Gastrocnemius medialis (tissue), 4 donors: Measurements from ENCODE around the gene DEPP1. TPM values are rescaled to one million over a fixed set of nuclear protein-coding genes. Genes with fewer than 3 reads are reported as not detected.
A peak's percentile ranks its signal among the peaks of the same experiment; 100 is the strongest.

Experiments
- ATAC-seq, 2 donors: fragments of 150-250 bp; one replicate each; pipeline ENCODE4 v1.9.1; 2016
- DNase-seq, 2 donors: peaks; one replicate each; pipeline ENCODE4 v3.0.0-alpha.2; 2019
- H3K27ac ChIP-seq, 4 donors: fragments of 200-600 bp; sonication (generic); 1 replicate in 1 of 4; 2 replicates in 3 of 4; pipeline ENCODE4 v1.5.1; 2016 to 2018; ENCODE audit warnings: mild to moderate bottlenecking in 2 of 4, moderate library complexity in 1 of 4
- H3K27me3 ChIP-seq, 3 donors: fragments of 200-600 bp; sonication (generic) in 2 of 3; 1 replicate in 1 of 3; 2 replicates in 2 of 3; pipeline versions ENCODE4 v1.5.1 to v1.6.0; 2016 to 2019; ENCODE audit warnings: mild to moderate bottlenecking in 1 of 3, moderate library complexity in 1 of 3
- H3K36me3 ChIP-seq, 2 donors: fragments of 200-600 bp; sonication (generic) in 1 of 2; one replicate each; pipeline ENCODE4 v1.5.1; 2017 to 2018
- H3K4me1 ChIP-seq, 2 donors: fragments of 200-600 bp; sonication (generic) in 1 of 2; one replicate each; pipeline ENCODE4 v1.5.1; 2016 to 2017; ENCODE audit warnings: mild to moderate bottlenecking in 2 of 2
- H3K4me3 ChIP-seq, 4 donors: fragments of 200-600 bp; sonication (generic) in 3 of 4; 1 replicate in 1 of 4; 2 replicates in 3 of 4; pipeline ENCODE4 v1.5.1; 2016 to 2019; ENCODE audit warnings: mild to moderate bottlenecking in 2 of 4
- H3K9me3 ChIP-seq, 3 donors: fragments of 200-600 bp; sonication (generic) in 2 of 3; 1 replicate in 1 of 3; 2 replicates in 2 of 3; pipeline ENCODE4 v1.5.1; 2016 to 2019
- POLR2A ChIP-seq, 2 donors: fragments of 450-650 bp; IDR thresholded peaks; one replicate each; pipeline ENCODE4 v1.6.1; 2017; ENCODE audit warnings: antibody characterized with exemption in 2 of 2, mild to moderate bottlenecking in 2 of 2, moderate library complexity in 2 of 2
- in situ Hi-C, 4 donors: fragments of 200-750 bp; cut with MboI; loops; one replicate each; pipeline versions ENCODE4 v1.15.0 to v1.8.0; 2017; ENCODE audit warnings: low sequenced_read_pairs in 4 of 4
- intact Hi-C: fragments of 100-400 bp; cut with DNase I; formaldehyde crosslinking; loops from one replicate; pipeline ENCODE4 v1.15.1; 2023; ENCODE audit warnings: low total_unique reads
- total RNA-seq, 4 donors: library from RNA; depleted of rRNA; stranded (reverse); fragments of >200 nt; gene quantifications; one replicate each; pipeline versions ENCODE4 v1.1.0 to v1.2.3, GENCODE V29; 2016
- TF ChIP-seq, protein P1 (sequence below), 5 experiments: fragments of 450-650 bp in 3 of 5; fragments of 200-600 bp in 2 of 5; sonication (generic) in 2 of 5; IDR thresholded peaks in 4 of 5; conservative IDR thresholded peaks in 1 of 5; 1 replicate in 4 of 5; 2 replicates in 1 of 5; pipeline ENCODE4 v1.5.1; 2016 to 2019; ENCODE audit warnings: antibody characterized with exemption in 5 of 5, mild to moderate bottlenecking in 3 of 5, moderate library complexity in 3 of 5

The DEPP1 gene
- total RNA-seq, 4 donors from 2014 or later = 83.4 to 331 (median 120) TPM

DNA sequence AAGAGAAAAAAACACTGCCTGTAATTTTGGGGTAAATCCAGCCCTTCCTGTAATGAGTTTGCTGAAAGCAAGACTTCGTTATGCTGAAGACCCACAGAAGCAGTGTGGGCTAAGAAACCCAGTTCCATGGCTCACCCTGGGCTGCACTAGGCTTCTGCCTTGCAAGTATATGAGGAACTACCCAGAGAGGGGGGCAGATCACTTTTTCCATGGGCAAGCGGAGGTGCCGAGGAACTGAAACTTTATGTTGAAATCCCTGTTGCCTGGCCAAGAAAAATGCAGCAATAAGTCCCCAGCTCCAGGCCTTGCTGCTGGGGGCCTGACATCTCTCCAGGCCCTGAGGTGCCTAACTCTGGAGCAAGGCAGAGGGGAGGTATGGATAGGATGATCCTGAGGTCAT lies 10.5 kb downstream of the DEPP1 start:
- Histone ChIP-seq H3K27ac (peak overlapping the region; percentile 58 to 97 (median 81)), H3K27me3 (no peaks in the 10 kb centered on the region), H3K9me3 (no peaks in the 10 kb centered on the region), H3K4me3 (peak overlapping the region in 1 of 4 donors; percentile 25), H3K4me1 (peaks cover 70 to 71% of the 10 kb centered on the region in 2 donors), H3K36me3 (no peaks in the 10 kb centered on the region)
- intact Hi-C loops = no loop called here
- no peak for TF ChIP-seq POLR2A (IDR thresholded peaks at IDR 0.05)
- TF ChIP-seq, protein P1, sequence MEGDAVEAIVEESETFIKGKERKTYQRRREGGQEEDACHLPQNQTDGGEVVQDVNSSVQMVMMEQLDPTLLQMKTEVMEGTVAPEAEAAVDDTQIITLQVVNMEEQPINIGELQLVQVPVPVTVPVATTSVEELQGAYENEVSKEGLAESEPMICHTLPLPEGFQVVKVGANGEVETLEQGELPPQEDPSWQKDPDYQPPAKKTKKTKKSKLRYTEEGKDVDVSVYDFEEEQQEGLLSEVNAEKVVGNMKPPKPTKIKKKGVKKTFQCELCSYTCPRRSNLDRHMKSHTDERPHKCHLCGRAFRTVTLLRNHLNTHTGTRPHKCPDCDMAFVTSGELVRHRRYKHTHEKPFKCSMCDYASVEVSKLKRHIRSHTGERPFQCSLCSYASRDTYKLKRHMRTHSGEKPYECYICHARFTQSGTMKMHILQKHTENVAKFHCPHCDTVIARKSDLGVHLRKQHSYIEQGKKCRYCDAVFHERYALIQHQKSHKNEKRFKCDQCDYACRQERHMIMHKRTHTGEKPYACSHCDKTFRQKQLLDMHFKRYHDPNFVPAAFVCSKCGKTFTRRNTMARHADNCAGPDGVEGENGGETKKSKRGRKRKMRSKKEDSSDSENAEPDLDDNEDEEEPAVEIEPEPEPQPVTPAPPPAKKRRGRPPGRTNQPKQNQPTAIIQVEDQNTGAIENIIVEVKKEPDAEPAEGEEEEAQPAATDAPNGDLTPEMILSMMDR (IDR thresholded peaks at IDR 0.05 in 4 of 5, conservative IDR thresholded peaks at IDR 0.05 in 1 of 5) = no peak
- peak in 1 of 2 donors; percentile 77 for DNase-seq
- ATAC-seq = peak in 1 of 2 donors; percentile 18
- in situ Hi-C loops = no loop called here

DNA sequence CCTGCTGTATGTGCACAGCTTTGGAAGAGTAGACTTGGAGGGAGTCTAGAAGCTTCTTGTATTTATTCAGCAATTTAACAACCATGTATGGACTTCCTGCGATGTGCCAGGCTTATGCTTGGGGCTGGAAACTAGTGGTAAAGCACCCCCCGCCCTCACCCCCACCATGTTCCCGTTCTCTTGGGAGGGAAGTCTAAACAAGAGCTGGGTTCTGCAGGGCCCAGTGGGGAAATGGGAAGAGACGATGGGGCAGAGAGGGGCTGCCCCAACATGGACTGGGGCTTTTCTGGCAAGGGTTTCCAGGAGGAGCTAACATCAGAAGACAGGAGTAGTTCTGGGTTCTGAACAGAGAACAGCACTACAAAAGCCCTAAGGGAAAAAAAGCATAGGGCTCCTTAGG lies 11.0 kb downstream of the DEPP1 start:
- in situ Hi-C loops (no loop called here), intact Hi-C loops (no loop called here)
- Histone ChIP-seq H3K27ac (peak overlapping the region; percentile 58 to 97 (median 81)), H3K9me3 (no peaks in the 10 kb centered on the region), H3K4me3 (peak overlapping the region in 1 of 4 donors; percentile 25), H3K36me3 (no peaks in the 10 kb centered on the region), H3K4me1 (peaks cover 75% of the 10 kb centered on the region in 2 donors), H3K27me3 (no peaks in the 10 kb centered on the region)
- TF ChIP-seq, protein P1 (IDR thresholded peaks at IDR 0.05 in 4 of 5, conservative IDR thresholded peaks at IDR 0.05 in 1 of 5) = no peak
- no peak for TF ChIP-seq POLR2A (IDR thresholded peaks at IDR 0.05)
- no peak for DNase-seq
- no peak for ATAC-seq

DNA sequence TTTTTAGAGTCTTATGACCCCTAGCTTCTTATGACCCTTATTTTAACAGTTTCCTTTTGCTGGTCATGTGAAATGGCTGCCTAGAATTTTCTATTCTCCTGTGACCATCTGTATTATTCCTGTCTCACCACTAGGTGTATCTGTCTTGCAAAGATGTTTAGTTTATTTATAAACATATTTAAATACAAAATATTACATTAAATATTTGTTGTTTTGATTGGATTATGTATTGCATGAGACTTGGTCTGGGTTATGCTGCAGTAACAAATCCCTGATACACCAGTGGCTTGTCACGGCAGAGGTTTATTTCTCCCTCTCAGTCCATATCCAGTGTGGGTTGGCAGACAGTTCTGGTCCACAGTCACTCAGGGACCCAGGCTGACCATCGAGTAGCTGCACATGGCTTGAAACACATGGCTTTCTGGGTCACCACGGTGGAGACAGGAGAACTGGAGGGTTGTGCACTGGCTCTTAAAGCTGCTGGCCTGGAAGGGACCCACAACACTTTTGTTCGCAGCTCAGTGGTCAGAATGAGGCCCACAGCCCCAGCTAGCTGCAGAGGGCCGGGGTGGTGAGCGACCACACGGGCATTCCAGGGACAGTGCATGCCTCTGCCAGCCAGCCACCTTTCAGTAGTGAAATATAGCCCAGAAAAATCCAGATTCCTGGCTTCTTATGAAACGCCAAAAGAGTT lies 11.6 kb downstream of the DEPP1 start:
- no peaks in the 10 kb centered on the region for H3K36me3 ChIP-seq
- no peak overlapping the region for H3K4me3 ChIP-seq
- no peak for TF ChIP-seq POLR2A (IDR thresholded peaks at IDR 0.05)
- TF ChIP-seq, protein P1 (IDR thresholded peaks at IDR 0.05 in 4 of 5, conservative IDR thresholded peaks at IDR 0.05 in 1 of 5) = peak in 1 of 5 experiments; percentile 24
- intact Hi-C loops (no loop called here), in situ Hi-C loops (no loop called here)
- no peak for ATAC-seq
- H3K9me3 ChIP-seq = no peaks in the 10 kb centered on the region
- peaks cover 81% of the 10 kb centered on the region in 2 donors for H3K4me1 ChIP-seq
- no peaks in the 10 kb centered on the region for H3K27me3 ChIP-seq
- H3K27ac ChIP-seq = peak overlapping the region; percentile 89 to 97 (median 95)
- no peak for DNase-seq

DNA sequence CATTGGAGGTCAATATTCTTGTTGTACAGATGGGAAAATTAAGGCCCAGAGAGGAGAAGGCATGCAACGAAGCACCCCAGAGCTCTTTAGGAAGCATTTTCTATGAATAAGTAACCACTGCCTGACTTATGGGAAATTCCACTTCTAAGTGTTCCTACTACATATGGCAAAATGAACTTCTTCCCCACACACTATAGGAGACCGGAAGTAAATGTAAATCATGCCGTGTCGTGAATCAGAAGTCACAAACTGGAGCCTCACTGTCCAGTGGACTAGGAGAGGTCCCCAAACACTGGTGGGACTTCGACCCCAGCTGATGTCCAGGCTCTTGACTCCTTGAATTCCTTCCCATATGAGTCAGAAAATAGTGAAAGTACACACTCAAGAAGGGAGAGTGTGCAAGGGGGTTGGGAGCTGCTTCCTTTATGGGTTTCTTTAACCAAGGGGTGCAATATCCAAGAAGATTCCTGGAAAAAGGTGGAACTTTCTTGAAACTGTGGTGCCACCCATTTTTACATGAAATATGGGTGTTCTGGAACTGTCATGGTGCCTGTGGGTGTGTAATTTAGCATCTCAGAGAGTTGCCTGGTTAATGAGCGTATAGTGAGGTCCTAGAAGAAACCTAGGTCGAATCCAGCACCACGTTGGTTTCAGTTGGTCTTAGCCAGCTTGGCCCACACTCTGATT lies 12.3 kb downstream of the DEPP1 start:
- Histone ChIP-seq H3K4me1 (peaks cover 86 to 87% of the 10 kb centered on the region in 2 donors), H3K9me3 (no peaks in the 10 kb centered on the region), H3K27me3 (no peaks in the 10 kb centered on the region), H3K4me3 (no peak overlapping the region), H3K27ac (peak overlapping the region; percentile 89 to 97 (median 95)), H3K36me3 (no peaks in the 10 kb centered on the region)
- TF ChIP-seq, protein P1 (IDR thresholded peaks at IDR 0.05 in 4 of 5, conservative IDR thresholded peaks at IDR 0.05 in 1 of 5) = no peak
- no peak for TF ChIP-seq POLR2A (IDR thresholded peaks at IDR 0.05)
- ATAC-seq (no peak), DNase-seq (no peak)
- in situ Hi-C loops = no loop called here
- intact Hi-C loops = no loop called here
